H1 (cell line): ENCODE results near the gene ZIM2. TPM values are rescaled to one million over a fixed set of nuclear protein-coding genes. Genes with fewer than 3 reads are reported as not detected.

Experiments
- CTCF ChIA-PET: fragments of 300-600 bp; sonication (Branson Sonifier 250); formaldehyde crosslinking; loops from one replicate; lab custom pipeline; 2021; ENCODE audit not compliant: partially characterized antibody; lab: Charles Lee
- POLR2A ChIA-PET: fragments of 300-600 bp; sonication (Branson Sonifier 250); formaldehyde crosslinking; loops from one replicate; lab custom pipeline; 2021; ENCODE audit warnings: inconsistent platforms; ENCODE audit not compliant: partially characterized antibody; lab: Charles Lee
- DNase-seq, 2 experiments: peaks; one replicate each; pipeline versions ENCODE4 v3.0.0 to v3.0.0-alpha.2; 2010 to 2022; ENCODE audit warnings: low spot score in 2 of 2, low read depth in 1 of 2, mixed read lengths in 1 of 2
- FAIRE-seq: peaks from 2 replicates; lab custom pipeline; 2011; peaks lifted over from hg19 to GRCh38; lab: Jason Lieb, UNC
- H2AFZ ChIP-seq: 2 replicates; pipeline ENCODE4 v1.8.1; 2012; ENCODE audit warnings: low read length, inconsistent platforms
- H2AK5ac ChIP-seq: 2 replicates; pipeline ENCODE4 v1.6.1; 2013; ENCODE audit warnings: low read depth, low read length
- H2BK120ac ChIP-seq: replicated peaks from 2 replicates; pipeline ENCODE3; 2013; ENCODE audit warnings: low read depth, low read length, inconsistent platforms
- H2BK12ac ChIP-seq: 2 replicates; pipeline ENCODE4 v1.6.1; 2013; ENCODE audit warnings: low read depth, low read length
- H2BK15ac ChIP-seq: 2 replicates; pipeline ENCODE4 v1.6.1; 2013; ENCODE audit warnings: low read length
- H2BK20ac ChIP-seq: 2 replicates; pipeline ENCODE4 v1.6.1; 2013; ENCODE audit warnings: low read length
- H2BK5ac ChIP-seq: 2 replicates; pipeline ENCODE4 v1.6.1; 2013; ENCODE audit warnings: low read depth, low read length
- H3K14ac ChIP-seq: 2 replicates; pipeline ENCODE4 v1.6.1; 2013; ENCODE audit warnings: inconsistent platforms; ENCODE audit not compliant: insufficient read length
- H3K18ac ChIP-seq: 2 replicates; pipeline ENCODE4 v1.6.1; 2013; ENCODE audit warnings: low read length; ENCODE audit errors: extremely low read depth
- H3K23ac ChIP-seq: 2 replicates; pipeline ENCODE4 v1.6.1; 2013; ENCODE audit warnings: inconsistent platforms; ENCODE audit not compliant: insufficient read length
- H3K23me2 ChIP-seq: 2 replicates; pipeline ENCODE4 v1.6.1; 2013; ENCODE audit warnings: low read depth, low read length
- H3K27ac ChIP-seq: 2 replicates; pipeline ENCODE4 v1.6.1; 2011; ENCODE audit warnings: low read depth, low read length, inconsistent platforms
- H3K27me3 ChIP-seq, 4 experiments: replicated peaks in 1 of 4; 1 replicate in 1 of 4; 2 replicates in 3 of 4; pipeline versions ENCODE4 v1.6.1 to v1.8.1; 2011 to 2013; ENCODE audit warnings: low read length in 3 of 4, mild to moderate bottlenecking in 3 of 4, inconsistent platforms in 2 of 4, mixed read lengths in 2 of 4, moderate library complexity in 1 of 4; ENCODE audit not compliant: control insufficient read depth in 3 of 4, insufficient read depth in 3 of 4; ENCODE audit errors: extremely low read depth in 1 of 4
- H3K36me3 ChIP-seq, 4 experiments: 2 replicates each; pipeline versions ENCODE4 v1.6.1 to v1.8.1; 2011 to 2013; ENCODE audit warnings: mild to moderate bottlenecking in 4 of 4, low read length in 3 of 4, moderate library complexity in 2 of 4, control low read depth in 1 of 4, inconsistent platforms in 1 of 4; ENCODE audit not compliant: insufficient read depth in 4 of 4, control insufficient read depth in 2 of 4
- H3K4ac ChIP-seq: replicated peaks from 2 replicates; pipeline ENCODE3; 2013; ENCODE audit warnings: low read length, low read depth, mixed read lengths, inconsistent platforms; ENCODE audit not compliant: insufficient read length
- H3K4me1 ChIP-seq, 4 experiments: replicated peaks in 1 of 4; 1 replicate in 1 of 4; 2 replicates in 3 of 4; pipeline versions ENCODE4 v1.6.1 to v1.8.1; 2011 to 2013; ENCODE audit warnings: low read length in 3 of 4, inconsistent platforms in 2 of 4, mixed read lengths in 1 of 4; ENCODE audit not compliant: insufficient read depth in 4 of 4, control insufficient read depth in 3 of 4
- H3K4me2 ChIP-seq, 2 experiments: 2 replicates each; pipeline versions ENCODE4 v1.6.1 to v1.8.1; 2011 to 2013; ENCODE audit warnings: low read depth in 2 of 2, low read length in 2 of 2, control low read depth in 1 of 2, inconsistent platforms in 1 of 2, mild to moderate bottlenecking in 1 of 2; ENCODE audit not compliant: insufficient read depth in 1 of 2
- H3K4me3 ChIP-seq, 4 experiments: fragments of 200-600, 300-600 bp in 1 of 4; sonication (generic), shearing (Covaris generic), sonication (Bioruptor Twin) in 1 of 4; 2 replicates each; pipeline versions ENCODE4 v1.5.1 to v1.8.1; 2011 to 2016; ENCODE audit warnings: low read length in 4 of 4, low read depth in 3 of 4, control low read depth in 2 of 4, inconsistent platforms in 2 of 4, mild to moderate bottlenecking in 2 of 4, mixed read lengths in 1 of 4, moderate library complexity in 1 of 4; ENCODE audit not compliant: insufficient read depth in 2 of 4; ENCODE audit errors: extremely low read depth in 1 of 4
- H3K56ac ChIP-seq: replicated peaks from 2 replicates; pipeline ENCODE3; 2013; ENCODE audit warnings: low read depth, mild to moderate bottlenecking, mixed read lengths, low read length, inconsistent platforms; ENCODE audit not compliant: insufficient read length
- H3K79me1 ChIP-seq: 2 replicates; pipeline ENCODE4 v1.6.1; 2013; ENCODE audit warnings: low read depth, low read length, control low read depth
- H3K79me2 ChIP-seq, 2 experiments: 2 replicates each; pipeline versions ENCODE4 v1.6.1 to v1.8.1; 2012 to 2013; ENCODE audit warnings: low read length in 2 of 2, mild to moderate bottlenecking in 2 of 2, inconsistent platforms in 1 of 2; ENCODE audit not compliant: insufficient read depth in 2 of 2, control insufficient read depth in 1 of 2
- H3K9ac ChIP-seq, 4 experiments: replicated peaks in 1 of 4; 1 replicate in 1 of 4; 2 replicates in 3 of 4; pipeline versions ENCODE4 v1.6.1 to v1.8.1; 2011 to 2013; ENCODE audit warnings: low read depth in 3 of 4, low read length in 3 of 4, control low read depth in 2 of 4, mild to moderate bottlenecking in 2 of 4, moderate library complexity in 2 of 4, inconsistent platforms in 1 of 4; ENCODE audit errors: extremely low read depth in 1 of 4
- H3K9me3 ChIP-seq, 2 experiments: 2 replicates each; pipeline versions ENCODE4 v1.6.1 to v1.8.1; 2012 to 2013; ENCODE audit warnings: mild to moderate bottlenecking in 2 of 2, moderate library complexity in 2 of 2, control low read depth in 1 of 2, inconsistent platforms in 1 of 2, low read depth in 1 of 2, low read length in 1 of 2, mixed read lengths in 1 of 2; ENCODE audit not compliant: insufficient read depth in 2 of 2
- H4K20me1 ChIP-seq, 2 experiments: replicated peaks in 1 of 2; 2 replicates each; pipeline versions ENCODE3 to v1.8.1; 2011 to 2013; ENCODE audit warnings: inconsistent platforms in 2 of 2, low read length in 2 of 2, mild to moderate bottlenecking in 1 of 2; ENCODE audit not compliant: insufficient read depth in 2 of 2, control insufficient read depth in 1 of 2
- H4K5ac ChIP-seq: 2 replicates; pipeline ENCODE4 v1.6.1; 2013; ENCODE audit warnings: low read length, low read depth, mixed read lengths, inconsistent platforms; ENCODE audit not compliant: insufficient read length
- H4K8ac ChIP-seq: 2 replicates; pipeline ENCODE4 v1.8.0; 2013; ENCODE audit warnings: mild to moderate bottlenecking, moderate library complexity, low read length, inconsistent platforms; ENCODE audit not compliant: insufficient read depth; ENCODE audit errors: extremely low read depth
- H4K91ac ChIP-seq: replicated peaks from 2 replicates; pipeline ENCODE3; 2013; ENCODE audit warnings: low read length, mixed read lengths, inconsistent platforms; ENCODE audit not compliant: insufficient read length
- BACH1 ChIP-seq: IDR thresholded peaks from 2 replicates; pipeline ENCODE4 v1.6.1; 2012; ENCODE audit warnings: low read length, improper control_type of control experiment
- CBX5 ChIP-seq: fragments of 300-800, 300-1000 bp; sonication (generic); IDR thresholded peaks from 2 replicates; pipeline ENCODE4 v1.7.1; 2016; ENCODE audit warnings: antibody characterized with exemption, low read length, low read depth
- CHD2 ChIP-seq: IDR thresholded peaks from 2 replicates; pipeline ENCODE4 v1.6.1; 2012; ENCODE audit warnings: low read length, improper control_type of control experiment
- EP300 ChIP-seq, 2 experiments: IDR thresholded peaks; 1 replicate in 1 of 2; 2 replicates in 1 of 2; pipeline ENCODE4 v1.6.1; 2011 to 2012; ENCODE audit warnings: low read depth in 2 of 2, low read length in 2 of 2, mild to moderate bottlenecking in 2 of 2, borderline replicate concordance in 1 of 2, inconsistent platforms in 1 of 2, moderate library complexity in 1 of 2
- JUN ChIP-seq: IDR thresholded peaks from 2 replicates; pipeline ENCODE4 v1.6.1; 2011; ENCODE audit warnings: low read depth, mild to moderate bottlenecking, improper control_type of control experiment, low read length
- KDM1A ChIP-seq: fragments of 200-600, 300-600 bp; sonication (generic); IDR thresholded peaks from 2 replicates; pipeline ENCODE4 v1.7.1; 2016; ENCODE audit warnings: mild to moderate bottlenecking, low read length, borderline replicate concordance
- KDM5A ChIP-seq: fragments of 200-600 bp; IDR thresholded peaks from 2 replicates; pipeline ENCODE4 v1.7.1; 2012; ENCODE audit warnings: mild to moderate bottlenecking, low read length, inconsistent platforms, mixed read lengths
- NANOG ChIP-seq: IDR thresholded peaks from 2 replicates; pipeline ENCODE4 v1.6.1; 2011; ENCODE audit warnings: low read length, low read depth, mild to moderate bottlenecking, inconsistent platforms; ENCODE audit not compliant: insufficient read depth, poor library complexity, severe bottlenecking
- POLR2AphosphoS5 ChIP-seq: IDR thresholded peaks from 2 replicates; pipeline ENCODE4 v1.6.1; 2011; ENCODE audit warnings: low read depth, low read length
- RFX5 ChIP-seq: IDR thresholded peaks from 2 replicates; pipeline ENCODE4 v1.6.1; 2011; ENCODE audit warnings: low read depth, low read length, improper control_type of control experiment, borderline replicate concordance
- SIN3A ChIP-seq, 2 experiments: IDR thresholded peaks in 1 of 2; conservative IDR thresholded peaks in 1 of 2; 2 replicates each; pipeline ENCODE4 v1.6.1; 2011 to 2012; ENCODE audit warnings: low read length in 2 of 2, improper control_type of control experiment in 1 of 2, low read depth in 1 of 2, mild to moderate bottlenecking in 1 of 2
- USF2 ChIP-seq: IDR thresholded peaks from 2 replicates; pipeline ENCODE4 v1.6.1; 2011; ENCODE audit warnings: low read length, improper control_type of control experiment
- YY1 ChIP-seq: IDR thresholded peaks from 2 replicates; pipeline ENCODE4 v1.6.1; 2011; ENCODE audit warnings: low read depth, mild to moderate bottlenecking, low read length
- WGBS, 2 experiments: shearing (Covaris generic) in 1 of 2; methylation state at CpG; one replicate each; pipeline versions ENCODE4 v1.1.6 to v1.1.7; 2013 to 2015; ENCODE audit warnings: low lambda C conversion rate in 2 of 2, mixed read lengths in 2 of 2, inconsistent platforms in 1 of 2, low coverage in 1 of 2, missing lambda C conversion rate in 1 of 2; ENCODE audit not compliant: insufficient replicate concordance in 2 of 2, insufficient coverage in 1 of 2, insufficient read length in 1 of 2; ENCODE audit errors: extremely low coverage in 1 of 2, missing lambda C conversion rate in 1 of 2; 5-methylcytosine and 5-hydroxymethylcytosine counted together
- polyA plus RNA-seq, 7 experiments: library from polyadenylated mRNA; depleted of rRNA in 3 of 7; stranded (reverse) in 5 of 7; unstranded in 2 of 7; fragments of >200 nt in 5 of 7; fragments of 200-250 nt in 2 of 7; gene quantifications; 1 replicate in 5 of 7; 2 replicates in 1 of 7; 4 replicates in 1 of 7; pipeline versions ENCODE4 v1.2.1 to v1.2.3, GENCODE V29; 2011 to 2013; ENCODE audit warnings: missing spikeins in 2 of 7, mixed read lengths in 2 of 7
- total RNA-seq: library from RNA; stranded (reverse); fragmentation: NEBNext Ultra II Directional; extraction: Animal tissue kit (Norgen Biotek cat#: 25700); gene quantifications from 2 replicates; pipeline ENCODE4 v1.2.1, GENCODE V29; 2021

Gene ZIM2
- total and polyA plus RNA-seq, 2 of the 8 experiments (the other 6 are each of a cell fraction or from before 2014, with no cell fraction given), result not detected

DNA sequence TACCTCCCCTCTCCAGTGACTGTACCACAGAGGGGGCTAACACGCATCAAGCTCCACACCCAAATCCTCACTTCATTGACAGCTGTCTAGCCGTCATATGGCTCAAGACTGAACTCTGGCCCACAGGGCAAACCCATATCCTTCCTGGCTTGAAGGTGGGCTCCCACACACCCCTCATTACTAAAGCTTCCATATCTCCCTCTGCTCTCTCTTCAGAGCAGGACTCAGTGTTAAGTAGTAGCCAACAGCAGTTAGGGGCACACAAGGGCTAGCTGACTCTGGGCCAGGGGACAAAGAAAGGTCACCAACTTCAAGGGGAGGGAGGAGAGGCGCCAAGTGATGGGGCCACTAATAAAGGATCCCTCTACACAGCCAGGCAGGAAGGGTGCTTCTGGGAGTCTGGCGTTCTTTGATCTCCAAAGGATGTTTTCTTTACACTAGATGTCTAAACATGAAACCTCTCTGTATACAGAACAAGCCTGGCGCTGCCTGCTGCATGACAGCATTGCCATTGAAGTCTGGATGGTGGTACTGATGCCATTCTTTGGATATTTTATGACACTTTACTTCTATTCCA lies 8.1 kb downstream of the ZIM2 start:
- no peaks in the 10 kb centered on the region for H3K36me3 ChIP-seq
- no peak overlapping the region for H3K18ac ChIP-seq
- no peak overlapping the region for H2BK5ac ChIP-seq
- no peak overlapping the region for H3K23ac ChIP-seq
- CTCF ChIA-PET, result no interaction called here
- peaks cover 74 to 79% of the 10 kb centered on the region in 2 experiments for H3K9me3 ChIP-seq
- no peak overlapping the region for H2BK120ac ChIP-seq
- H3K4me3 ChIP-seq, result no peak overlapping the region
- no peaks in the 10 kb centered on the region for H3K23me2 ChIP-seq
- no peak overlapping the region for H4K5ac ChIP-seq
- H2BK20ac ChIP-seq, result no peak overlapping the region
- FAIRE-seq (no peak), DNase-seq (no peak)
- no peak overlapping the region for H2AK5ac ChIP-seq
- no peaks in the 10 kb centered on the region for H3K27me3 ChIP-seq
- no peak overlapping the region for H2BK15ac ChIP-seq
- H3K14ac ChIP-seq, result no peak overlapping the region
- no peak overlapping the region for H2AFZ ChIP-seq
- POLR2A ChIA-PET, result no interaction called here
- H3K56ac ChIP-seq, result no peak overlapping the region
- H3K9ac ChIP-seq, result no peak overlapping the region
- no peaks in the 10 kb centered on the region for H4K20me1 ChIP-seq
- no peak overlapping the region for H3K27ac ChIP-seq
- no peak overlapping the region for H3K4me2 ChIP-seq
- WGBS, 2 experiments, result 67% methylated on average over 4 of the region's 5 CpGs; no CpG with 5 or more reads in 1 of the 2 experiments
- H4K91ac ChIP-seq, result no peak overlapping the region
- H3K79me1 ChIP-seq, result no peaks in the 10 kb centered on the region; the same call in 1 of the 2 replicates
- H4K8ac ChIP-seq, result no peak overlapping the region
- no peaks in the 10 kb centered on the region for H3K4me1 ChIP-seq
- no peaks in the 10 kb centered on the region for H3K79me2 ChIP-seq
- no peak overlapping the region for H2BK12ac ChIP-seq
- no peak overlapping the region for H3K4ac ChIP-seq
- TF ChIP-seq RFX5 (no peak), NANOG (no peak), BACH1 (no peak), CBX5 (no peak), JUN (no peak), SIN3A (conservative IDR thresholded peaks at IDR 0.05 in 1 of 2, IDR thresholded peaks at IDR 0.05 in 1 of 2; ENCODE audit: low read depth in 1 of 2, low read length in 2 of 2) (no peak), CHD2 (no peak), USF2 (no peak), KDM5A (no peak), POLR2AphosphoS5 (no peak), EP300 (IDR thresholded peaks at IDR 0.05; ENCODE audit: borderline replicate concordance in 1 of 2, low read depth in 2 of 2, low read length in 2 of 2) (no peak), KDM1A (no peak), YY1 (no peak)
